HL-60 (cell line): ENCODE data around the gene TALDO1.

ENCODE experiments used
- CTCF ChIP-seq: IDR thresholded peaks from one replicate; pipeline ENCODE4 v1.5.1; 2011; ENCODE audit warnings: low read length, control low read depth, inconsistent platforms; ENCODE audit not compliant: insufficient read depth
- POLR2AphosphoS5 ChIP-seq: IDR thresholded peaks from 2 replicates; pipeline ENCODE4 v1.6.1; 2012; ENCODE audit warnings: low read depth
- REST ChIP-seq: IDR thresholded peaks from 2 replicates; pipeline ENCODE4 v1.6.1; 2012; ENCODE audit warnings: low read depth; ENCODE audit not compliant: insufficient replicate concordance
- SPI1 ChIP-seq: IDR thresholded peaks from 2 replicates; pipeline ENCODE4 v1.6.1; 2012; ENCODE audit warnings: low read depth, mild to moderate bottlenecking, borderline replicate concordance

GRCh38 chr11:697811-698311 lies 49.4 kb upstream of the TALDO1 start:
- TF ChIP-seq CTCF: no peak
- no peak for TF ChIP-seq POLR2AphosphoS5
- TF ChIP-seq REST: no peak
- TF ChIP-seq SPI1: no peak
